WTC11 (cell line): ENCODE results near the gene ITPR3.

Experiments used
- JAZF1 ChIP-seq: fragments of 250-450 bp; sonication (Bioruptor Pico); IDR thresholded peaks from 2 replicates; pipeline ENCODE4 v1.9.0; 2021; ENCODE audit warnings: moderate library complexity, mild to moderate bottlenecking, inconsistent platforms
- SP1 ChIP-seq: sonication (generic); formaldehyde crosslinking; conservative IDR thresholded peaks from 2 replicates; pipeline ENCODE4 v1.8.1; 2022; ENCODE audit warnings: missing genetic modification reagents
- ZNF263 ChIP-seq: sonication (generic); formaldehyde crosslinking; IDR thresholded peaks from 2 replicates; pipeline ENCODE4 v1.8.1; 2022; ENCODE audit warnings: low read depth, mild to moderate bottlenecking, moderate library complexity, missing genetic modification reagents
- TF ChIP-seq, protein P1 (sequence below): sonication (generic); formaldehyde crosslinking; IDR thresholded peaks from 2 replicates; pipeline ENCODE4 v1.8.0; 2022; ENCODE audit warnings: mild to moderate bottlenecking, missing genetic modification reagents
- TF ChIP-seq, protein P2 (sequence below): sonication (generic); formaldehyde crosslinking; IDR thresholded peaks from 2 replicates; pipeline ENCODE4 v1.8.1; 2023; ENCODE audit warnings: mild to moderate bottlenecking, missing genetic modification reagents, moderate library complexity
- TF ChIP-seq, protein P3 (sequence below): fragments of 200-600 bp; IDR thresholded peaks from 2 replicates; pipeline ENCODE4 v1.8.0; 2022; ENCODE audit warnings: antibody characterized with exemption

DNA sequence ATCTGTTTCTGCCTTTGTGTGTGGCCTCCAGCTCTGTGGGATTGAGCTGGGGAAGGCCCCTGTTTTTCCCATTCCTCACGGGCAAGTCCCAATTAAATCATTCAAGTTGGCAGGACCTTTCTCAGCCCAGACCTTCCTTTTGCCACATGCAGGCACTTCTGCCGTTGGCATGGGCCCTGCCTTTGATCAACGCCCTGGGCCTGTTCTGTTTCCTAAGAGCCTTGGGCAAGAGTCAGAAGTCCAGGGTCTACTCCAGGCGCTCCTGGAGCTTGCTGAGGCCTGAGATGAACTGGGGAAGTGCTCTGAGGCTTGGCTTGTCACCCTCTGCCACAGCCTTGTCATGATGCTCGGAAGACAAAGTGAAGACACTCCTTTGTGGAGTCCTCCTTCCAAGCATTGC, 118.4 kb downstream of the ITPR3 start:
- TF ChIP-seq JAZF1 (CRISPR knock-in tag), result no peak
- TF ChIP-seq, protein P1, sequence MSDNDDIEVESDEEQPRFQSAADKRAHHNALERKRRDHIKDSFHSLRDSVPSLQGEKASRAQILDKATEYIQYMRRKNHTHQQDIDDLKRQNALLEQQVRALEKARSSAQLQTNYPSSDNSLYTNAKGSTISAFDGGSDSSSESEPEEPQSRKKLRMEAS (CRISPR knock-in tag), result no peak
- TF ChIP-seq SP1 (CRISPR knock-in tag), result no peak
- TF ChIP-seq, protein P2, sequence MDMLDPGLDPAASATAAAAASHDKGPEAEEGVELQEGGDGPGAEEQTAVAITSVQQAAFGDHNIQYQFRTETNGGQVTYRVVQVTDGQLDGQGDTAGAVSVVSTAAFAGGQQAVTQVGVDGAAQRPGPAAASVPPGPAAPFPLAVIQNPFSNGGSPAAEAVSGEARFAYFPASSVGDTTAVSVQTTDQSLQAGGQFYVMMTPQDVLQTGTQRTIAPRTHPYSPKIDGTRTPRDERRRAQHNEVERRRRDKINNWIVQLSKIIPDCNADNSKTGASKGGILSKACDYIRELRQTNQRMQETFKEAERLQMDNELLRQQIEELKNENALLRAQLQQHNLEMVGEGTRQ, result no peak
- TF ChIP-seq, protein P3, sequence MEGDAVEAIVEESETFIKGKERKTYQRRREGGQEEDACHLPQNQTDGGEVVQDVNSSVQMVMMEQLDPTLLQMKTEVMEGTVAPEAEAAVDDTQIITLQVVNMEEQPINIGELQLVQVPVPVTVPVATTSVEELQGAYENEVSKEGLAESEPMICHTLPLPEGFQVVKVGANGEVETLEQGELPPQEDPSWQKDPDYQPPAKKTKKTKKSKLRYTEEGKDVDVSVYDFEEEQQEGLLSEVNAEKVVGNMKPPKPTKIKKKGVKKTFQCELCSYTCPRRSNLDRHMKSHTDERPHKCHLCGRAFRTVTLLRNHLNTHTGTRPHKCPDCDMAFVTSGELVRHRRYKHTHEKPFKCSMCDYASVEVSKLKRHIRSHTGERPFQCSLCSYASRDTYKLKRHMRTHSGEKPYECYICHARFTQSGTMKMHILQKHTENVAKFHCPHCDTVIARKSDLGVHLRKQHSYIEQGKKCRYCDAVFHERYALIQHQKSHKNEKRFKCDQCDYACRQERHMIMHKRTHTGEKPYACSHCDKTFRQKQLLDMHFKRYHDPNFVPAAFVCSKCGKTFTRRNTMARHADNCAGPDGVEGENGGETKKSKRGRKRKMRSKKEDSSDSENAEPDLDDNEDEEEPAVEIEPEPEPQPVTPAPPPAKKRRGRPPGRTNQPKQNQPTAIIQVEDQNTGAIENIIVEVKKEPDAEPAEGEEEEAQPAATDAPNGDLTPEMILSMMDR, result no peak
- TF ChIP-seq ZNF263 (CRISPR knock-in tag), result no peak
